Hippocampal formation (tissue), 2 donors: ENCODE data around the gene PPP2R1B.

Experiments
- DNase-seq, 2 donors: peaks; one replicate each; lab custom pipeline; 2025; lab: John Stamatoyannopoulos, UW

The PPP2R1B gene

DNA sequence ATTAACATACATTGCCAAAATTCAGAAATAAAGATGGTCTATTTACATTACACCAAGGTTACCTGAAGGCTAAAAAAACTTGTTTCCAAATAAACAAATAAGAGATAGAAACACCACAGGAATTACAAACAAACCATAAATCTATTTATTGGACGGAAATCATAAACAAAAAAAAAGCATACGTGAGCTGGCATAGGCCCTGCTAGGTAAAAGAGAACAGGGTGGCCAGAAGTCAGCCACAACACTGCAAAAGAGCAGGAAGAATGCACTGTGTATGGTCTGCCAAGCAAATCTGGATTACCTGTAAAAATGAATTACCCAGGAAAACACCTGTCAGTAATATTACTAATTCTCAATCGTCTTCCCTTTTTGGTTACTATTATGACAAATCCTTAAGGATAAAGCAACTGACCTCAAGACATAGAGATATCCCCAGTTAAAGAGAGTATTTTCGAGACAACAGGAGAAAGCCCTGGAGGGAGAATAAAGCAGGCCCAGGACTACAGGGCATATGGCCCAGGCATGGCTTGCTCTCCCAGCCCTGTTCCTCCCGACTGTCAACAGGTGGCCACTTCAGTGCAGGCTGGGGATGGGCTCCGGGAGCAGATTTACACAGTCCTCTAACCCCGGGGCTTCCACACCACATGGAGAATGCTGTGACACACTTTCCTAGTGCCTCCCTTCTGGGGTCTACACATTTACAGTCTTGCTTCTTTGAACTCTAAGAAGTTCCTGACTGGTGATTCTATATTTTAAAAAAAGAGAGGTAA, 18.0 kb downstream of the PPP2R1B start:
- no peak for DNase-seq

DNA sequence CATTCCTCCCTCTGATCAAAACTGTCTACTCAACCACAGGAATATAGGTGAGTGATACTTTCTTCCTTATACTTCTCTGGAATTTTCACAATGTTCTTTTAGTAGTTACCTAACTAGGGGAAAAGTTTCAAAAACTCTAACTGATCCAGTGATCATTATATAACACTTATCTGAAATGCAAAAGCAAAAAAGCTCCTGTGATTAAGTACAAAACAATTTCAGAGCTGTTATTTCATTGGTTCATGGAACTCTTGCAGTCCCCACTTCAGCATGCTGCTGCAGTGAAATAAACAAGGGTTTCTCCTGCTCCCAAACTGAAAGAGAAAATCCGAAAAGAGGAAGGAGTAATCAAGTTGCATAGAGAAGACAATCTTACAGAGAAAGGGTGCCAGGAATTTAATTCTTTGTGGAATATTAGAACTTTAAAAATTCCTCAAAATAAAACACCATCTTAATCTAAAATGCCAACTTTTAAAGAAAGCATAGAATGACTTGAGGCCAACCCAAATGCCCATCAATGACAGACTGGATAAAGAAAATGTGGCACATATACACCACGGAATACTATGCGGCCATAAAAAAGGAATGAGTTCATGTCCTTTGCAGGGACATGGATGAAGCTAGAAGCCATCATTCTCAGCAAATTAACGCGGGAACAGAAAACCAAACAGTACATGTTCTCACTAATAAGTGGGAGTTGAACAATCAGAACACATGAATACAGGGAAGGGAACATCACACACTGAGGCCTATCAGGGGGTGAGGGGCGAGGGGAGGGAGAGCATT, 20.3 kb downstream of the PPP2R1B start:
- DNase-seq = no peak

DNA sequence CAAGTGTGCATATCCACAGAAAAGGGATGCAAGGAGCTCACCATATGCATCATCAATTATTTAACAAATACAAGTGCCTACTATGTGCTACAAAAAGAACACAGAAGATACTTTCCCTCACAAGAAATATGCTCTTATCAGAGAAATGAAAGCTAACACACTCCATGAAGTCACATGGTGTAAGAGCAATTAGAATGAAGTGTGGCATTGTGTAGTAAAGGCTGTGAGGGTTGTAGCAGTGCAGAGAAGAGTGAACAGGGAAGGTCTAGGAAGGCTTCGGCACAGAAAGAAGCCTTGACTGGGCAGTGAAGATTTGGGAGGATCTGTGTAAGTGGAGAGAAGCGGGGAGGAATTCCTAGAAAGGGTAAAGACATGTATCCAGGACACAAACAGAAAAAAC, 22.5 kb downstream of the PPP2R1B start:
- DNase-seq = no peak

DNA sequence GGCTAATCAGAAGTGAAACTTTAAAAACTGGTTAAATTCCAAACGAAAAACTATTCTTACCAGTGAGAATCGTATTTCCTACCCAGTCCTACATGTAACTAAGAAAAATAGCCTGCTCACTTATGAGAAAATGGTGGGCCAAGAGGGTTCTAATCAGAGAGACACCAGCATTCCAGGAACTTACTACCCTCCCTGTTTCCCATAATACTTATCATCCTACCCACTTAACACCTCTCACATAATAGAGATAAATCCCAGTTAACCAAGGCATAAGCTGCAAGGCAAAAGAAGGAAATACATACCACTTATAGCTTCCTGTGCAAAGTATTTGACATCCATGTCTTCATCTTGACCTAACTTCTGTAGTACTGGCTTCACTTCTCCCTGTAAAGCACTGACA, 24.4 kb downstream of the PPP2R1B start:
- DNase-seq = no peak

DNA sequence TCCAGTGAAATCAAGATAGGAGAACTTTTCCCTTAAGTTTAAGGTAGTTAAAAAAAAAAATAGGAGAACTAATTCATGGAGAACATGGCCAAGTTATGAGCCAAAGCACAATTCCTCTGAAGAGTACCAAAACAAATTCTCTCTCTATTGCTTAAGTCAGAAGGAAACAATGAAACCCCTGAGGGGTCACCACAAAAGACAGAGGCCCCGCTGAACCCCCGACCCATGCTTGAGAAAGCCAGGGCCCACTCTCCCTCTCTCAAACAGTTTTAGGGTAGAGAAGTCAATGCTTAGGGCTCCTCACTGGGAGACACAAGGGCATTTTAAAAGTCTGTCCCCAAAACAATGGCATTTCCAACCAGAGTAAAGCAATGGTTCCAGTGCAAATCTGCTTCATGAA, 26.9 kb downstream of the PPP2R1B start:
- DNase-seq = no peak

DNA sequence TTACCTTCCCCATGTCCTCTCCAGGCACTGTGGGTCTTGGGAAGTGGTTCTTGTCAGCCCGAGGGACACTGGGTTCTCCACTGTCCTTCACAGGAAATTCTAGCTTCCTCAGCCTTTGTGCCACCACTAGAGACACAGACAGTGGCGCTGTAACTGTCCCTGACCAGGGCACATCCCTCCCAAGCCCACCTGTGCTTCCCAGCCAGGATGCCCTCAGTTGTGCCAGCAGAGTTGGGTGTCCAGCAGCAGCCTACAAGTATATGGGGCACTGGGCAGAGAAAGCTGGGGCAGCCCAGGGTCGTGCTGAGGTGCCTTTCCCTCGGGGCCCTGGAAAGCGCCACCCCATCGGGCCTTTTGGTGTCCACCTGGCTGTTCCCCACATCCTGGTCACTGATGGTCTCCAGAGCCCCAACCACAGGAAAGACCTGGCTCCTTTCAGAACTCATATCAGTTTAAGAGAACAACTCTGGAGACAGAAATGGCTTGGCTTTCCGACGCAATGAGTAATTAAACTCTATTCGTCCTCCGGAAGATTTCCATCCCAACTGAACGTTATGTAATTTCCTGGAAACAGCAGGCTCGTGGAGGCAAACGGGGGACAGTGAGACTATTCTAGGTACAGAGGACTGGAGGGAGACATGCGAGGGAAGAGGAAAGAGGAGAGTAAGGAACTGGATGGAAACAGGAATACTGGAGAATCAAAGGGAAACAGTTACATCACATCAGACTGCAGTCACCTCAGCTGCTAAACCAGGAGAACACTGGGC, 28.6 kb downstream of the PPP2R1B start:
- peak in 1 of 2 donors; percentile 66 for DNase-seq

DNA sequence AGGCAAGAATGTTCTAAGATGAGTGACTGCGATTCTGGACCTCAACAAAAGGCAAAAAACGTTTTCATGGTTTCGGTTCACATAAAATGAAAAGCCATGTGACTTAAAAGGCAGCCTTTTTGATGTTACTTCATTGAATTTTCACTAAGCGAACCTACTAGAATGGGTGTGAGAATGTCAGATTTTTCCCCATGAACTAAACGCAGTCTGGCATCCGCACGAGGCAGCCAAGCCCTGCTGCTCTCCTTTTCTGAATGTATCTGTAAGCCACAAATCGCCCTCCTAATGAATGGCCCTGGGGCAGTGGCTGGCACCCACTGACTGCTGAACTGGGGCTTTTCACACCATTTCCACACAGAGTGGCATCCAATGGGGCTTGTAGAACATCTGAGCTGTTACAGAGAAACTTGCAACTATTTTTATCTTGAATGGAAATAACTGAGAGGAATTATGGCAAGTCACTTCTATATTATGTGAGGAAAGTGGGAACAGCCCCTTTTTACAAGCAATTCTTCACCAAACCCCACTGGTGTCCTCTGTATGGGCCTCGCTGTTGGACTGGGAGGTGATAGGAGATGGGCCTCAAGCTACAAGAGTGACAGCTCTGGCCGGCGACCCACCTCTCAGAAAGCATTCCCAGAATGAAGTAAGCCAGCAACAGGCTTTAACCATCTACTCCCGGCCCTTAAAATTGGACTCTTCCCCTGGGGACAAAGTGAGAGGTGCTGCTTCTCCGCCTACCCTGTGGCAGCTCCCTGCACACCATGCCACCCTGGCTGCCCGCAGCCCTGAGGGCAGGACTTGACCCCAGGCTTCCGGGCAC, 29.4 kb downstream of the PPP2R1B start:
- DNase-seq = no peak

DNA sequence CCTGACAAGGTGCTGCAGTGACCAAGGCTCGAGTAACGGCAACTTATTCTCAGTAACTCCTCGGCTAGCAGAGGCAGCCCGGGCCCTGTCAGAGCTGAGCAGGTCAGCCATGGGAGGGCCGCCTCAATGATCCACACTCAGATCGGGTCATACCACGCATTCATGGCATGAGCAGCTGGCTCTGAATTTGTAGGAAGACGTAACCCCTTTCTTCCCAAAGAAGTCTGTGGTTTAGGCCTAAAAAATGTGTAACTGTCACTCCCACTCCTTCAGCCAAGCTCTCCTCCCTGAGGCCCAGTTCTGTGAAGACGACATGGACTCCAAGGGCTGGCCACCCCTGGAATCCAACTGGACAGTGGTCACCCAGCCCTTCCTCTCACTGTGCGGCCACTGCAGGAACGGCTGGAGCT, 30.0 kb downstream of the PPP2R1B start:
- no peak for DNase-seq

DNA sequence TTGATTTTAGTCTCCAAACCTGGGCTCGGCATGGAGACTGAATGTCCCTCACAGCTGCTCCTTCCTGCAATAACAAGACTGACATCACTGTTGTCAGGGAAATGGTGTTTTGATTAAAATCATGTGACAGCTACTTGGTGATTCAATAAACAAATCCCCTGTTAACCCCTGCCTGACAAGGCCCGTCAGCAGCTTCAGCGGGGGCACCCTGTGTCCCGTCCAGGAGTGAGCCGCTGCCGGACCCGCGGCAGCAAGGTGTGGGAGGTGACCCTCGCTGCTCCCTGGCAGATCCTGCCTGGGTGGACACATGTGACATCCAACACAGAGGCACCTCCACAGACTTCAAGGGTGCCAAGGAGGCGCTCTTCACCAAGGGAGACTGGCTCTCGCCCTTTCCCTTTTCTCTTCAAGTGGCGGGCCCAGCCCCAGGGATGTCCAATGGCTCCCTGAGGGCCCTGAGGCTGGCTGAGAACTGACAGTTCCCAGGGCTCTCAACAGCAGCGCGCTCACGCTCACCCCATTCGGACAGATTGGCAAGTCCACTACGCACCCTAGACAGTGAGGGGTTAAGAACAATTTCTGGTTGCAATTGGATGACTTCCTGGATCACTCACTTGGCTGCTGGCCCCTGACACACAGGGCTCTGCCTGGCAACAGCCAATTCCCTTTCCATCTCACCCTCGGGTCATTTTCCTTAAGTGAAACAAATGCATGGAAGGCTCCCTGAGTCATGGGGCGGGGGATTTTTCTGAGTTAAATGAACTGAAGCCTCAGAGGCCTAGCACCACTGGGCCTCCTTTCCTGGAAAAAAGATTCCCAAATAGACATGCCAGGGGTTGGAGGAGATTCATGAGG, 30.7 kb downstream of the PPP2R1B start:
- peak; percentile 87 to 97 for DNase-seq

DNA sequence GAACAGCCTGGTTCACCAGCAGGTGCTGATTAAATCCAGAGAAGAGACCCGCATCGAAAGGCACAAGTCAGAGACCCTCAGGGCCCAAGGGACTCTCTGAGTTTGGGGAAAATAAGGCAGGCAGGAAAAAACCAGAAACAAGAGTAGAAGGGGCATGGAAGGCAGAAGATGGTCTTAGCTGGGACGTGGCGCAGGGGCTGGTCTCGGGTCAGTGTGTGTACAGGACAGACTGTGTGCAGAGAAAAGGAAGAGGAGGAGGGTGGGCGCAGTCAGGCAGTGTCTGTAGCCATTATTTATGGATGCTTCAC, 31.3 kb downstream of the PPP2R1B start:
- no peak for DNase-seq

DNA sequence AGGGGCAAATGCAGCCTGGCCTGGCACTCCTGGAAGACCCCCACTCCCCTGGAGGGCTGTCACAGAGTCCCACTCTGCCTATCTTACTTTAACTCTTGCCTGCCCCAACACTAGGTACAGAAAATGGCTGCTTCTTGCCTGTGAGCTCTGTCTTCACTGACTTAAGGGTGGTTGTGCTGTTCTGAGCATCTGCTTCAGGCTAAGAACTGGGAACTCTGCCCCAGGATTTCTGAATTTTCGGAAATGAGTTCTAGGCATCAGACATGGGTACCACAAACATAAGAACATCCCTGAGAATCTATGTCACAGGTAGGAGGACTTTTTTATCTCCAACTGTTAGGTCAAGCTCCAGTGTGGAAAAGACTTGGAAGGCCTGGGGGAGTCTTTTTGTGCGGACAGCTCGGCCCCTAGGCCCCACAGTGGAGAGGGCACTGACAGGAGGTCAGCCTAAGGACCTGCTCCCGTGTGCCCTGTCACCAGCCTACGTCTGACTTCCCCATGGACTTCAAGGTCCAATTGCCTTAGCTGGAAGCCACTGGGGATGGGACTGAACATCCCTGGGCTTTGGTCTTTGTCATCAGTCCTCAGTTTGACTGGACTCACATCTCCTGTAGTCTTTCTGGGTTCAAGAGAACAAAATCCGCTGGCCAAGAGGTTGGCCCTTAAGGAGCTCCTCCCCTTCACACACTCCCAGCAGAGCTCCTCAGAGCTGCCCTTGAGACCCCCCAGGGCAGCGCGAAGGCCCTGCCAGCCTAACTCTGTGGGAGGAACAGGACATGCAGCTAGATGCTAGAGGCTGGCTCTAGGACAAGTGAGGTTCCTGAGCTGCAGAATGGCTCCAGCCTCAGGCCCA, 31.9 kb downstream of the PPP2R1B start:
- no peak for DNase-seq

DNA sequence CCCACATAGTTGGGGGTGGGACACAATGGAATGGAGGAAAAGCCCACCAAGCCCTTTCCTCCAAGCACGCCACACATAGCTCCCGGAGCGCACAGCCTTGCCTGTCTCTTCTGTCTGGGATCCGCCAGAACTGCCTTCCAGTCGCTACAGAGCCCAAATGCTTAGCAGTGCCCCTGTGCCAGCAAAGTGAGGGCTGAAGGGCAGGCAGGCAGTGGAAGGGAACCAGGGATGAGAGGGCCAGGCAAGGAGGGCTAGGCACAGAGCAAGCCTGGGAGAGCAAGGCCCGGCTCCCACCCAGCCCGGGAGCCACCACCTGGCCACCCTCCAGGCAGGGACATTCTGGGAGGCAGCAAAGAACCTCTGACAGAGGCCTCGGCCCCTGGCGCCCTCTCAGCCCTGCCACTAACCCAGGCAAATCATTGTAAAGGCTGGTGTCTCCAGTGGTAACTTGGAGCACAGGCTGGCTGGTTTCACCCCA, 32.5 kb downstream of the PPP2R1B start:
- peak in 1 of 2 donors; percentile 33 for DNase-seq

DNA sequence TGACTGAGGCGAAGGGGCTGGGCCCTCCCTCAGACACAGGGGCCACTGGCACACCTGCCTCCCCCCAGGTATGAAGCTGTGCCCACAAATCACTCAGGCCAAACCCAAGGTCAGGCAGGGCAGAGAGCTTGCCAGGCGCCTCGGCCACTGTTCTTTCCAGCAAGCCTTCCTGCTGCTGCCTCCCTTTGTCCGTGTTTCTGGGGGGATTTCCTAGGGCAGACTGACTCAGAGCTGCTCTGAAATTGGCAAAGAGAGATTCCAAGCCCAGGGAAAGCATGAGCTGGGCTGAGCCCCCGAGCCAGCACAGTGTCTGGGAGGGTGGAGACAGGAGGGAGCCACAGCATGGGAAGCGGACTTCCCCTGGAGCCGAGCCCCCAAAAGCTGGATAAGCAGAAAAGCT, 33.2 kb downstream of the PPP2R1B start:
- no peak for DNase-seq

DNA sequence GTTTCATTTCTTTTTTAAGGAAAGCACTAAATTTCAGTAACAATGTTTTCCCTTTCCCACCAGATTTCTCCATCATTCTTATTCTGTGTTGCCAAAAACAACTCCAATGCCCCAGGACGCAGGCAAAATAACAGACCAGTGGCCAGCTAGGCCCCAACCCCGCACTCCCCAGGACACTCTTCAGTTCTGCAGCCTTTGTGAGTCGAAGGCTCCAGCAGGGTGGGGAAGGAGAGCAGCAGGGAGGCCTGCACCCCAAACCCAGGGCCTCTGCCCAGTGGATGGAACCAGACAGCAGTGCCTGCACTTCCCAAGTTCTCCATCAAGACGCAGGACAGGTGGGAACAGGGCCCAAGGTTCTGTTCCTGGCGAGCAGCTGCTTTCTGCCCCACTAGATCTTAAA, 34.4 kb downstream of the PPP2R1B start:
- no peak for DNase-seq

DNA sequence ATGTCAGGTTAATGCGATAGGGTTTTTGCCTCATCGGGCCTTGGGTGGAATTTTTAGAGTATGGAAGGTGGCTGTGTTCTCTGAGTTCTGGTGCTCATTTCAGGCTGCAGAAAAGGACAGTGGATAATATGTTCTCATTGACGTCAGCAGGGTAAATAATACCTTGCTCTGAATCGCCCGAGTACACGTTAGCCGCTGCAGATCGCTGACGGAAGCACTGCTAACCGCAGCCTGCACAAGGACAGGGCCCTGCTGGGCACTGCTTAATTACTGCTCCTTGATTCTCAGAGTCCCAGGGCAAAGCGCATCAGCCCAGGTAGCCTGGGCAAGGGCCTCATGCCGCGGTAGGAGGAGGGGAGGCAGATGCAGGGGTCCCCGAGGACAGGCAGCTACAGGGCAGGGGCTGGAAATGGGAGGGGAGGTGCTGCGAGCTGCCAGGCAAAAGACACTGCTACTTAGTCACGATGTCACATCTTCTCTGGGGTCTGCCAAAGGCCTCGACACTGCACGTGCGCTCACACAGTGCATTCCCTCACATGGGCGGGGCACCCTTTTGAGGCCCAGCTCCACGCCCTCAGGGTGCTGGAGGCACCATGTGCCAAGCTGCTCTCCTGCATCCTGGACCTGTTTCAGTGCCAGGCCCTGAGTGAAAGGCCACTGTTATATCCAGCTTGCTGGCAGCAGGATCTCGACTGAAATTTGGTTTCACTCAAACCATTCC, 35.2 kb downstream of the PPP2R1B start:
- peak in 1 of 2 donors; percentile 42 for DNase-seq

DNA sequence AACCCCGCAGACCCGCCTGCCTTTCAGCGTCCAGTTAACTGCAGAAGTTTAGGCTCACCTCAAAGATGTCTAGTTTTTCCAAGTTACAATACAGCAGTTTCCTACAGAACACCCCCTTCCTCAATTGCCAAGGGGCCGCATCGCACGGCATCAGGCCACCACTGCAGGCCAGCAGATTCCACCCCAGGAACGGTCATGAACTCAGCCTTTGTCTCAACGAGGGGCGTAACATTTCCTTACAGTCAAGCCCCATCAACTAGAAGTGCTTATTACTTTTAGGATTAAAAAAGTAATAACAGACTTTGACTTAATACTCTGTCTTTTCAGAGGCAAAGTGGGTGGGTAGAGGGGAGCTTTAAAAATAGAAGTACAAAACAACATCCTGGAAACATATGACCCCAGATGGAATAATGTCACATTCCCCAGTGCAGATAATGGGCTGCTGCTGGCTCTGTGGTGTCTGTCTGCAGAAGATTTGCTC, 36.3 kb downstream of the PPP2R1B start:
- no peak for DNase-seq

DNA sequence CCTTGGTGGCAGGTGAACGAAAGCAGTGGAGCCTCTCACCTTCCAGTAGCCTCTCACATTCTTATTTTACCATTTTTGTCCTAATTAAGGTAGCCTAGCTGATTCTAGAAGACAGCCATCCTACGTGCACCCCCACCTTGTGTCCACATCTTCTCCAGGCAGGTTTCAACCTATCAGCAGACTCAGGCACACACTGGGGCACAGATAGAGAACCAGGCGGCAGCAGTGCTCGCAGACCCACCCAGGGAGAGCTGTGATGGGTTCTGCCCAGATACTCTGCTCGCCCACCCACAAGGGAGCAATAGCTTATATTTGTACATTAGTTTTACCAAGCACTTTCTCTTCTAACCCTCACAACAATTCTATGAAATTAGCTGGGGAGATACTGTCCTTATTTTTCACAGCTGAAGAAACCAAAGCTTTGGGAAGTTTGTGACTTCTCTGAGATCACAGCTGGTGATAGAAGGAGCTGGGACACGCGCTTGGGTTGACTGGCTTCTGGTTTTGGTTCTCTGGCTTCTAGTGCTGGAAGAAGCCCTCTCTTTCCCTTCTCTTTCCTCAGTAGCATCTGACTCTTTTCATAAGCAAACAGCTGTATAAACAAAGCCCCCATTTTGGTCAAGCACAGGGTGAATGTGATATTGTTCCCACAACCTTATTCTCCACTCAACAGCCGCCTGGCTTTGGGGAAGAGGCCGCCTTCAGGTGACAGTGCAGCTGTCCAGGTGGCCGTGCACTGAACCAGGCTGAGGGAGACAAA, 36.9 kb downstream of the PPP2R1B start:
- no peak for DNase-seq

DNA sequence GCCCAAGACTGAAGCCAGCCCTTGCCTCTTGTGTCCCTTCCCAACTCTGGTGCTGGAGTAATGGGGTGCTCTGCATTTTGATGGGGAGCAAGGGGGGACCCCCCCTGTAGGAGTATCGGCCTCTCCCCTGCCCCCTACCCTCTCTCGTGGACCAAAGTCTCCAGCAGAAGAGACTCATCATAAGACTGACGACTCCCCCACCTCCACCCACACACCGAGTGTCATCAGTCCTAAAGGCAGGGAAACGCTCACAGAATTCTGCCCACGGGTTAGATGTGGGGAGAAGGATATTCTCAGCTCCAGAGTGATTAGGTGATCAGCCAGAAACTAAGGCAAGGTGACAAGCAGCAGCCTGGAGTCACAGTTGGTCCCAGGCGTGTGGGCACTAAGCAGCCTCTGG, 38.8 kb downstream of the PPP2R1B start:
- DNase-seq = no peak
